Breast epithelium (tissue), 3 donors: ENCODE data around the gene NUBPL.

Experiments
- CTCF ChIP-seq, 3 donors: fragments of 450-650 bp; IDR thresholded peaks; one replicate each; pipeline ENCODE4 v1.5.1; 2016 to 2017; ENCODE audit warnings: antibody characterized with exemption in 3 of 3, mild to moderate bottlenecking in 3 of 3, moderate library complexity in 3 of 3
- POLR2A ChIP-seq: fragments of 450-650 bp; IDR thresholded peaks from one replicate; pipeline ENCODE4 v1.6.1; 2016; ENCODE audit warnings: antibody characterized with exemption, mild to moderate bottlenecking, moderate library complexity

DNA sequence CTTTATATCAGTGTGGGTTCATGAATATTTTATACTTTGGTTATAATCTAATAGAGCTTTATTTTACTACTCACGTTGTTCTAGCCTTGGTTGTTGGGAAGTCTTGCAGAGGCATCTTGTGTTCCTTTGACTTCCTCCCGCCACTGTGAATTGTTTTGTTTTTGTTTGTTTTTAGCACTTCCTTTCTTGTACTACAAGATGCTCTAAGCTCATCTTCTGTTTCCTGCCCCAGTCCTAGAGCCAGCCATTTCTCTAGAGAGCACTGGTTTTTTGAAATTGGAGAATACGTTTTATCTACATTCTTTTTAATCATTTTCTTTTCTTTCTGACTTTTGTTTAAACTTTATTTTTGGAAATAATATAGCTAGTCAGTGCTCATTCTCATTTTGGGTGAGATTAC is 15.9 kb upstream of the NUBPL start:
- TF ChIP-seq POLR2A (no peak), CTCF (IDR thresholded peaks at IDR 0.05) (no peak)
